HG03342 (cell line): ENCODE measurements around the gene IFIT5.
"Not testable (repeated sequence)": the region's sequence is repeated elsewhere in the genome, so short reads cannot be mapped to it uniquely, and the experiment has no call there.

Experiments
- ATAC-seq: cut with Tn5 transposase; IDR thresholded peaks from one replicate; pipeline ENCODE4 v1.9.1; 2021; ENCODE audit warnings: mild to moderate bottlenecking, moderate library complexity; ENCODE audit not compliant: unreplicated experiment

IFIT5 gene

GRCh38 chr10:89414146-89414878 is at the start of gene IFIT5:
IFIT5 (plus strand) TSS chr10:89414568; CDS start chr10:89414799, 231 bp downstream.
- peak; percentile 80 for ATAC-seq

GRCh38 chr10:89367529-89367928 is 46.8 kb upstream of the IFIT5 start:
- ATAC-seq, result peak; percentile 88

GRCh38 chr10:89368129-89368528 is 46.2 kb upstream of the IFIT5 start:
- no peak for ATAC-seq

- ATAC-seq, result no peak
Observed at GRCh38 chr10:89369156-89370105, 44.9 kb upstream of the IFIT5 start.

- no peak for ATAC-seq
Observed at GRCh38 chr10:89371079-89371478, 43.3 kb upstream of the IFIT5 start.

GRCh38 chr10:89371987-89372386 is 42.4 kb upstream of the IFIT5 start:
- ATAC-seq, result no peak

GRCh38 chr10:89373916-89374711 is 40.3 kb upstream of the IFIT5 start:
- ATAC-seq, result no peak

- ATAC-seq, result no peak
Observed at GRCh38 chr10:89374713-89375141, 39.6 kb upstream of the IFIT5 start.

GRCh38 chr10:89377705-89378637 is 36.4 kb upstream of the IFIT5 start, which contains the start of gene IFIT1B:
IFIT1B (plus strand) TSS chr10:89378056; CDS start chr10:89378136, 80 bp downstream.
- no peak for ATAC-seq

GRCh38 chr10:89379103-89379502 is 35.3 kb upstream of the IFIT5 start:
- no peak for ATAC-seq

- ATAC-seq, result no peak
Observed at GRCh38 chr10:89382757-89383156, 31.6 kb upstream of the IFIT5 start.

GRCh38 chr10:89384474-89385340 is 29.7 kb upstream of the IFIT5 start:
- ATAC-seq, result no peak

GRCh38 chr10:89388806-89389205 is 25.6 kb upstream of the IFIT5 start:
- no peak for ATAC-seq

GRCh38 chr10:89389254-89389653 is 25.1 kb upstream of the IFIT5 start:
- ATAC-seq, result no peak

- no peak for ATAC-seq
Observed at GRCh38 chr10:89390476-89391225, 23.7 kb upstream of the IFIT5 start.

- ATAC-seq, result not testable (repeated sequence)
Observed at GRCh38 chr10:89391226-89391576, 23.2 kb upstream of the IFIT5 start.

- ATAC-seq, result peak; percentile 81
Observed at GRCh38 chr10:89391907-89392756, 22.2 kb upstream of the IFIT5 start, which contains the start of gene IFIT1. IFIT1 (plus strand) TSS chr10:89392623; CDS start chr10:89392713, 90 bp downstream.
